Vagina (tissue), 2 donors: Measurements from ENCODE around the gene CYP51A1. TPM values are rescaled to one million over a fixed set of nuclear protein-coding genes. Genes with fewer than 3 reads are reported as not detected.

Experiments used
- DNase-seq, 2 donors: peaks; one replicate each; pipeline ENCODE4 v3.0.0-alpha.2; 2017; ENCODE audit errors: extremely low spot score in 2 of 2
- H3K27ac ChIP-seq: fragments of 200-600 bp; sonication (generic); one replicate; pipeline ENCODE4 v1.5.1; 2019
- H3K27me3 ChIP-seq: fragments of 200-600 bp; sonication (generic); one replicate; pipeline ENCODE4 v1.5.1; 2019
- H3K36me3 ChIP-seq, 2 donors: fragments of 200-600 bp; sonication (generic); one replicate each; pipeline ENCODE4 v1.5.1; 2017 to 2019
- H3K4me1 ChIP-seq: fragments of 200-600 bp; sonication (generic); one replicate; pipeline ENCODE4 v1.5.1; 2019
- H3K4me3 ChIP-seq, 2 donors: fragments of 200-600 bp; sonication (generic); 1 replicate in 1 of 2; 2 replicates in 1 of 2; pipeline ENCODE4 v1.5.1; 2016 to 2019
- H3K9me3 ChIP-seq: fragments of 200-600 bp; sonication (generic); one replicate; pipeline ENCODE4 v1.5.1; 2019
- CTCF ChIP-seq, 3 experiments: fragments of 450-650 bp in 2 of 3; fragments of 200-600 bp in 1 of 3; sonication (generic) in 1 of 3; IDR thresholded peaks; one replicate each; pipeline ENCODE4 v1.5.1; 2017 to 2019; ENCODE audit warnings: antibody characterized with exemption in 3 of 3, mild to moderate bottlenecking in 2 of 3, moderate library complexity in 2 of 3
- POLR2A ChIP-seq, 2 donors: fragments of 450-650 bp; IDR thresholded peaks; one replicate each; pipeline ENCODE4 v1.6.1; 2017; ENCODE audit warnings: antibody characterized with exemption in 2 of 2, mild to moderate bottlenecking in 2 of 2, moderate library complexity in 2 of 2
- POLR2AphosphoS5 ChIP-seq, 2 donors: sonication (generic); formaldehyde crosslinking; IDR thresholded peaks; one replicate each; pipeline ENCODE4 v1.9.0; 2017; ENCODE audit warnings: antibody characterized with exemption in 2 of 2, mild to moderate bottlenecking in 2 of 2, low read depth in 1 of 2; ENCODE audit not compliant: insufficient read depth in 1 of 2
- intact Hi-C: fragments of 100-400 bp; cut with DNase I; formaldehyde crosslinking; loops from one replicate; pipeline ENCODE4 v1.15.1; 2023
- total RNA-seq: library from RNA; depleted of rRNA; stranded (reverse); fragments of >200 nt; gene quantifications from one replicate; pipeline ENCODE4 v1.2.3, GENCODE V29; 2016

CYP51A1 gene
- total RNA-seq, 1 donor from 2014 or later, result 39.0 TPM

DNA sequence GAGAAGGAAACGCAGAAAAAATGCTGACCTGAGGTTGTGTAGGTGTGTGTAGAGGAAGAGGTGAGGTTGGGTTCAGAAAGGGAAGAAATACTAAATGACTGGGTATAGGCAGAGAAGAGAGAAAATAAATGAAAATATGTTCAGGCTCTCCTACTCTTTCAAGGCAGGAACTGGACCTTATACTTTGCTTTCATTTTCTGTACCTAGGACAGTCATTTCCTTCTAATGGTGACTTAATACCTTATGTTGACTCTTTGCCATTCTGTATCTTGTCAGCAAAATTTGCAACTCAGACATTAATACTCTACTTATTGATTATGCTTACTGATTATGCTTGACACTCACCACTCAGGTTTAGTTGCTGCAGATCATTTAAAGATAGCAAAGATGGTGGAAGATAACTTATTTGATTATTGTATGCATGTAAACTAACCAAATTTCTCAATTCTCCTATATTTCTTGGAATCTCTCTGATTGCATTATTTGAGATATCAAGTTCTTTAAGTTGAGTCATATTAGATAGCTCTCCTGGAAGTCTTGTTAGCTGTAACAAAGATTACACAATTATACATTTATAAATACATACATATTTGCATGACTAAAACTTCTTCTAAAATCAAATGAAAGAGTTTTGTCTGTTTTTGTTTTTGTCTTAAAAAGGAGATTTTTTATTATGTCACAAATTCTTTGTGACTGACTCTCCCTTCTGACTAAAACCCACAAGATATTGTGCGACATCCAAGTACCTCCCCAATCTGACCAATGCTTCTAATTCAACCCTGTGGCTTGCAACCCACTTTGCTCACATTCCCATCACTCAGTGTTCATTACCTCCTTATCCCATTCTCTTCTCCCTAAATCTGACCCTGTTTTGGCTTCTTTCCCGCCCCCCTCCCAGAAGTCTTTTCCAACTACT lies 24.6 kb upstream of the CYP51A1 start:
- Histone ChIP-seq H3K4me1 (no peaks in the 10 kb centered on the region), H3K4me3 (no peak overlapping the region), H3K27me3 (no peaks in the 10 kb centered on the region), H3K9me3 (no peaks in the 10 kb centered on the region), H3K27ac (peak overlapping the region; percentile 1), H3K36me3 (no peaks in the 10 kb centered on the region)
- intact Hi-C loops, result no loop called here
- TF ChIP-seq POLR2AphosphoS5 (IDR thresholded peaks at IDR 0.05; ENCODE audit: insufficient read depth in 1 of 2, low read depth in 1 of 2) (no peak), CTCF (IDR thresholded peaks at IDR 0.05) (no peak), POLR2A (IDR thresholded peaks at IDR 0.05) (no peak)
- DNase-seq, result no peak

- no peak overlapping the region for H3K27ac ChIP-seq
- H3K36me3 ChIP-seq, result no peaks in the 10 kb centered on the region
- no peak for DNase-seq
- no peaks in the 10 kb centered on the region for H3K27me3 ChIP-seq
- no peaks in the 10 kb centered on the region for H3K9me3 ChIP-seq
- H3K4me3 ChIP-seq, result no peak overlapping the region
- TF ChIP-seq POLR2A (IDR thresholded peaks at IDR 0.05) (no peak), CTCF (IDR thresholded peaks at IDR 0.05) (no peak), POLR2AphosphoS5 (IDR thresholded peaks at IDR 0.05; ENCODE audit: insufficient read depth in 1 of 2, low read depth in 1 of 2) (no peak)
- intact Hi-C loops, result no loop called here
- H3K4me1 ChIP-seq, result no peaks in the 10 kb centered on the region
Measured at GRCh38 chr7:92156990-92157389, 22.7 kb upstream of the CYP51A1 start.

GRCh38 chr7:92155108-92155739 lies 20.9 kb upstream of the CYP51A1 start:
- H3K4me3 ChIP-seq, result no peak overlapping the region
- H3K27ac ChIP-seq, result no peak overlapping the region
- no peaks in the 10 kb centered on the region for H3K36me3 ChIP-seq
- no peak for DNase-seq
- no peaks in the 10 kb centered on the region for H3K4me1 ChIP-seq
- intact Hi-C loops, result no loop called here
- no peaks in the 10 kb centered on the region for H3K9me3 ChIP-seq
- H3K27me3 ChIP-seq, result no peaks in the 10 kb centered on the region
- TF ChIP-seq POLR2A (IDR thresholded peaks at IDR 0.05) (no peak), CTCF (IDR thresholded peaks at IDR 0.05) (no peak), POLR2AphosphoS5 (IDR thresholded peaks at IDR 0.05; ENCODE audit: insufficient read depth in 1 of 2, low read depth in 1 of 2) (no peak)

DNA sequence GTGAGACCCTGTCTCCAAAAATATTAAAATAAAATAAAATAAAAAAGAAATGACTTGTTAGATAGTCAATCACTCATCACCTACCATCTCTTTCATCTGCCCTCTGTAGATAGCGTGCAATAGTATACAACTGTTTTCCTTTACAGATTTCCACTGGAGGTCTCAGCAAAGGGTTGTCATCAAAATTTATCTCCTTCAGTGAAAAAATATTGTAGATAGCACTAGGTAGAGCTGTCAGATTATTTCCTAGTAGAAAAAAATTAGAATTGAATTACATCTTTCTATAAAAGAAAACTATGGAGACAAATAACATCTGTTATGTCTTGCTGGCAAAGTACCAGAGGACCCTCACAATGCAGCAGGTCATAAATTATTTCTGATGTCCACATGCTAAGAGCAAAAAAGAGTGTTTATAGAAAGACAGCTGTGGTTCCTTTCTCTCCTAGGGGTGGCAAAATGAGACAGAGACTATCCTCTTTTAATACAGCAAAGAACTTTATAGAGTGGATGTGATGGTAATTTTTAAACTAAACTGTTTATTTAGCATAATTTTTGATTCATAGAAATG lies 16.3 kb upstream of the CYP51A1 start:
- no peak overlapping the region for H3K4me3 ChIP-seq
- H3K36me3 ChIP-seq, result no peaks in the 10 kb centered on the region
- no peaks in the 10 kb centered on the region for H3K4me1 ChIP-seq
- DNase-seq, result no peak
- TF ChIP-seq CTCF (IDR thresholded peaks at IDR 0.05), result no peak
- TF ChIP-seq POLR2A (IDR thresholded peaks at IDR 0.05), result no peak
- TF ChIP-seq POLR2AphosphoS5 (IDR thresholded peaks at IDR 0.05; ENCODE audit: insufficient read depth in 1 of 2, low read depth in 1 of 2), result no peak
- H3K9me3 ChIP-seq, result no peaks in the 10 kb centered on the region
- intact Hi-C loops, result no loop called here
- H3K27me3 ChIP-seq, result no peaks in the 10 kb centered on the region
- H3K27ac ChIP-seq, result no peak overlapping the region
